Uterus (tissue), 2 donors: ENCODE measurements around the gene MUC2.

Experiments used
- CTCF ChIP-seq, 4 experiments: fragments of 200-600 bp in 2 of 4; fragments of 450-650 bp in 2 of 4; sonication (generic) in 2 of 4; IDR thresholded peaks; one replicate each; pipeline ENCODE4 v1.5.1; 2016 to 2019; ENCODE audit warnings: antibody characterized with exemption in 4 of 4, mild to moderate bottlenecking in 2 of 4, moderate library complexity in 1 of 4
- POLR2A ChIP-seq, 2 donors: fragments of 450-650 bp; IDR thresholded peaks; one replicate each; pipeline ENCODE4 v1.6.1; 2016; ENCODE audit warnings: antibody characterized with exemption in 2 of 2, mild to moderate bottlenecking in 1 of 2, moderate library complexity in 1 of 2

- no peak for TF ChIP-seq CTCF (IDR thresholded peaks at IDR 0.05)
- no peak for TF ChIP-seq POLR2A (IDR thresholded peaks at IDR 0.05)
These were observed 14.5 kb downstream of the MUC2 start for GRCh38 chr11:1088927-1089737.
